ENCODE measurements around the gene PADI1.

PADI1 gene

DNA sequence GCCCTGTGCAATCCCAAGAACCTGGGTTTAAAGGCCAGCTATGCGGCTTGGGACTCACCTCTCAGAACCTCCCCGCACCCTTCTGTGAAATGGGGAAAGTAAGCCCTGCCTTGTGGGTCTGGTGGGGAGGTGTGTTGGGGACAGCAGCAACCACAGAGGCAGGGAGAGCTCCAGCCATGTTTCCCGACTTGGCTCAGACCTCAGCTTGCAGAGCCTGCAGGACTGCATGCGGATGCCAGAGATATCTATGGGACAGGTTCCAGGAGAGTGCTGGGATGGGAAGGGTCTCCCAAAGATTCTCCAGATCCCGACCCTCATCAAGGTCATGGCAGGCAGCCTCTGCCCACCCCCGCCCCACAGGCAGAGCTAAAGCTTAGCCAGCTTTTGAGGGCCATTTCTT lies 20.2 kb downstream of the PADI1 start:
- TF ChIP-seq ARNTL (CRISPR knock-in tag; IDR thresholded peaks at IDR 0.05; ENCODE audit: borderline replicate concordance, low read depth) (no peak), OSR1 (CRISPR knock-in tag; IDR thresholded peaks at IDR 0.05) (no peak), ZFP30 (CRISPR knock-in tag; IDR thresholded peaks at IDR 0.05) (no peak), PPARA (CRISPR knock-in tag; IDR thresholded peaks at IDR 0.05; ENCODE audit: borderline replicate concordance) (no peak)
- TF ChIP-seq, protein P1, sequence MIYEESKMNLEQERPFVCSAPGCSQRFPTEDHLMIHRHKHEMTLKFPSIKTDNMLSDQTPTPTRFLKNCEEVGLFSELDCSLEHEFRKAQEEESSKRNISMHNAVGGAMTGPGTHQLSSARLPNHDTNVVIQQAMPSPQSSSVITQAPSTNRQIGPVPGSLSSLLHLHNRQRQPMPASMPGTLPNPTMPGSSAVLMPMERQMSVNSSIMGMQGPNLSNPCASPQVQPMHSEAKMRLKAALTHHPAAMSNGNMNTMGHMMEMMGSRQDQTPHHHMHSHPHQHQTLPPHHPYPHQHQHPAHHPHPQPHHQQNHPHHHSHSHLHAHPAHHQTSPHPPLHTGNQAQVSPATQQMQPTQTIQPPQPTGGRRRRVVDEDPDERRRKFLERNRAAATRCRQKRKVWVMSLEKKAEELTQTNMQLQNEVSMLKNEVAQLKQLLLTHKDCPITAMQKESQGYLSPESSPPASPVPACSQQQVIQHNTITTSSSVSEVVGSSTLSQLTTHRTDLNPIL (CRISPR knock-in tag; IDR thresholded peaks at IDR 0.05; ENCODE audit: low read depth), result no peak
- ATAC-seq, result no peak

DNA sequence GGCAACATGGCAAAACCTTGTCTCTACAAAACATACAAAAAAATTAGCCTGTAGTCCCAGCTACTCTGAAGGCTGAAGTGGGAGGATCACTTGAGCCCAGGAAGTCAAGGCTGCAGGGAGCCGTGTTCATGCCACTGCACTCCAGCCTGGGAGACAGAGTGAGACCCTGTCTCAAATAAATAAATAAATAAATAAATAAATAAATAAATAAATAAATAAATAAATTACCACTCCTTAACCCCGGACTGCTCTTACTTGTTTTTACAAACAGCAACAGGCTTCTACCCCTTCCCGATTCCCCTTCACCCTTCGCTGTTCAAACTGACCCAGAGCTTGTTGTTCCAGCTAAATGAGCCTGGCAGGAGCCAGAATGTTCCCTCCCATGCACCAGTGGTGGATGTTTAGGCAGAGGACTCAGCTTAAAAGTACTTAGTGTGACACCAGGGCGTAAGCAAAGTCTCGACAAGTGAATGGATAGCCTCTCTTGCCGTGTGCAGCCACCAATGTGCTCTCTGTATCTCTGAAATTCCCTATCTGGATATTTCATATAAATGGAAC lies 22.5 kb downstream of the PADI1 start:
- no peak for ATAC-seq

DNA sequence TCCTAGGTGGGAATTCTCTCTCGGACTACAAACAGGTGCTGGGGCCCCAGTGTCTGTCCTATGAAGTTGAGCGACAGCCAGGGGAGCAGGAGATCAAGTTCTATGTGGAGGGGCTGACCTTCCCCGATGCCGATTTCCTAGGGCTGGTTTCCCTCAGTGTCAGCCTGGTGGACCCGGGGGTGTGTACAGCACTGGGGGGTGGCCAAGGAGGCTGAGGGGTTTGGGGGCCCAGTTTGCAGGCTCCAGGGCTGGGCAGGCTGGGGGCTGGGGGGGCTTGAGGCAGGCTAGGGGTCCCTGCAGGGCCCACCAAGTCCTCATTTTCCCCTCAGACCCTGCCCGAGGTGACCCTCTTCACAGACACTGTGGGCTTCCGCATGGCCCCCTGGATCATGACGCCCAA lies 23.7 kb downstream of the PADI1 start:
- ATAC-seq, result no peak
- TF ChIP-seq, protein P1 (CRISPR knock-in tag; IDR thresholded peaks at IDR 0.05; ENCODE audit: low read depth), result no peak
- TF ChIP-seq, protein P2, sequence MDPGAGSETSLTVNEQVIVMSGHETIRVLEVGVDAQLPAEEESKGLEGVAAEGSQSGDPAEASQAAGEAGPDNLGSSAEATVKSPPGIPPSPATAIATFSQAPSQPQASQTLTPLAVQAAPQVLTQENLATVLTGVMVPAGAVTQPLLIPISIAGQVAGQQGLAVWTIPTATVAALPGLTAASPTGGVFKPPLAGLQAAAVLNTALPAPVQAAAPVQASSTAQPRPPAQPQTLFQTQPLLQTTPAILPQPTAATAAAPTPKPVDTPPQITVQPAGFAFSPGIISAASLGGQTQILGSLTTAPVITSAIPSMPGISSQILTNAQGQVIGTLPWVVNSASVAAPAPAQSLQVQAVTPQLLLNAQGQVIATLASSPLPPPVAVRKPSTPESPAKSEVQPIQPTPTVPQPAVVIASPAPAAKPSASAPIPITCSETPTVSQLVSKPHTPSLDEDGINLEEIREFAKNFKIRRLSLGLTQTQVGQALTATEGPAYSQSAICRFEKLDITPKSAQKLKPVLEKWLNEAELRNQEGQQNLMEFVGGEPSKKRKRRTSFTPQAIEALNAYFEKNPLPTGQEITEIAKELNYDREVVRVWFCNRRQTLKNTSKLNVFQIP (CRISPR knock-in tag; IDR thresholded peaks at IDR 0.05; ENCODE audit: borderline replicate concordance, low read depth), result no peak
- TF ChIP-seq ZFP30 (CRISPR knock-in tag; IDR thresholded peaks at IDR 0.05), result no peak
- TF ChIP-seq ZC3H10 (CRISPR knock-in tag; IDR thresholded peaks at IDR 0.05), result no peak
- TF ChIP-seq ZFP3 (CRISPR knock-in tag; IDR thresholded peaks at IDR 0.05), result no peak
- no peak for TF ChIP-seq BACH2 (CRISPR knock-in tag; IDR thresholded peaks at IDR 0.05; ENCODE audit: borderline replicate concordance)
- TF ChIP-seq SNAI2 (CRISPR knock-in tag; IDR thresholded peaks at IDR 0.05), result no peak
- no peak for TF ChIP-seq TCF4 (CRISPR knock-in tag; IDR thresholded peaks at IDR 0.05; ENCODE audit: borderline replicate concordance)
- TF ChIP-seq TOX (CRISPR knock-in tag; IDR thresholded peaks at IDR 0.05; ENCODE audit: borderline replicate concordance), result no peak
- TF ChIP-seq CSDC2 (CRISPR knock-in tag; IDR thresholded peaks at IDR 0.05), result no peak
- no peak for TF ChIP-seq PPARA (CRISPR knock-in tag; IDR thresholded peaks at IDR 0.05; ENCODE audit: borderline replicate concordance)
- no peak for TF ChIP-seq ESRRG (CRISPR knock-in tag; IDR thresholded peaks at IDR 0.05)

More for the DNA sequence above, 22.5 kb downstream of the PADI1 start:
- TF ChIP-seq, protein P3, sequence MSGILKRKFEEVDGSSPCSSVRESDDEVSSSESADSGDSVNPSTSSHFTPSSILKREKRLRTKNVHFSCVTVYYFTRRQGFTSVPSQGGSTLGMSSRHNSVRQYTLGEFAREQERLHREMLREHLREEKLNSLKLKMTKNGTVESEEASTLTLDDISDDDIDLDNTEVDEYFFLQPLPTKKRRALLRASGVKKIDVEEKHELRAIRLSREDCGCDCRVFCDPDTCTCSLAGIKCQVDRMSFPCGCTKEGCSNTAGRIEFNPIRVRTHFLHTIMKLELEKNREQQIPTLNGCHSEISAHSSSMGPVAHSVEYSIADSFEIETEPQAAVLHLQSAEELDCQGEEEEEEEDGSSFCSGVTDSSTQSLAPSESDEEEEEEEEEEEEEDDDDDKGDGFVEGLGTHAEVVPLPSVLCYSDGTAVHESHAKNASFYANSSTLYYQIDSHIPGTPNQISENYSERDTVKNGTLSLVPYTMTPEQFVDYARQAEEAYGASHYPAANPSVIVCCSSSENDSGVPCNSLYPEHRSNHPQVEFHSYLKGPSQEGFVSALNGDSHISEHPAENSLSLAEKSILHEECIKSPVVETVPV (CRISPR knock-in tag; IDR thresholded peaks at IDR 0.05), result no peak
- TF ChIP-seq ZFP3 (CRISPR knock-in tag; IDR thresholded peaks at IDR 0.05) (no peak), RARB (CRISPR knock-in tag; IDR thresholded peaks at IDR 0.05) (no peak), GLIS3 (CRISPR knock-in tag; IDR thresholded peaks at IDR 0.05) (no peak), ZNF70 (CRISPR knock-in tag; IDR thresholded peaks at IDR 0.05) (no peak), ZNF565 (CRISPR knock-in tag; conservative IDR thresholded peaks at IDR 0.05; ENCODE audit: low read depth) (no peak), BACH2 (CRISPR knock-in tag; IDR thresholded peaks at IDR 0.05; ENCODE audit: borderline replicate concordance) (no peak), ZFP30 (CRISPR knock-in tag; IDR thresholded peaks at IDR 0.05) (no peak), ZC3H10 (CRISPR knock-in tag; IDR thresholded peaks at IDR 0.05) (no peak), ISL1 (CRISPR knock-in tag; IDR thresholded peaks at IDR 0.05) (no peak), ZNF8 (CRISPR knock-in tag; IDR thresholded peaks at IDR 0.05) (no peak), SNAI2 (CRISPR knock-in tag; IDR thresholded peaks at IDR 0.05) (no peak), CSDC2 (CRISPR knock-in tag; IDR thresholded peaks at IDR 0.05) (no peak), ESRRG (CRISPR knock-in tag; IDR thresholded peaks at IDR 0.05) (no peak), OSR1 (CRISPR knock-in tag; IDR thresholded peaks at IDR 0.05) (no peak)
- TF ChIP-seq, protein P2 (CRISPR knock-in tag; IDR thresholded peaks at IDR 0.05; ENCODE audit: borderline replicate concordance, low read depth), result no peak
- TF ChIP-seq, protein P4, sequence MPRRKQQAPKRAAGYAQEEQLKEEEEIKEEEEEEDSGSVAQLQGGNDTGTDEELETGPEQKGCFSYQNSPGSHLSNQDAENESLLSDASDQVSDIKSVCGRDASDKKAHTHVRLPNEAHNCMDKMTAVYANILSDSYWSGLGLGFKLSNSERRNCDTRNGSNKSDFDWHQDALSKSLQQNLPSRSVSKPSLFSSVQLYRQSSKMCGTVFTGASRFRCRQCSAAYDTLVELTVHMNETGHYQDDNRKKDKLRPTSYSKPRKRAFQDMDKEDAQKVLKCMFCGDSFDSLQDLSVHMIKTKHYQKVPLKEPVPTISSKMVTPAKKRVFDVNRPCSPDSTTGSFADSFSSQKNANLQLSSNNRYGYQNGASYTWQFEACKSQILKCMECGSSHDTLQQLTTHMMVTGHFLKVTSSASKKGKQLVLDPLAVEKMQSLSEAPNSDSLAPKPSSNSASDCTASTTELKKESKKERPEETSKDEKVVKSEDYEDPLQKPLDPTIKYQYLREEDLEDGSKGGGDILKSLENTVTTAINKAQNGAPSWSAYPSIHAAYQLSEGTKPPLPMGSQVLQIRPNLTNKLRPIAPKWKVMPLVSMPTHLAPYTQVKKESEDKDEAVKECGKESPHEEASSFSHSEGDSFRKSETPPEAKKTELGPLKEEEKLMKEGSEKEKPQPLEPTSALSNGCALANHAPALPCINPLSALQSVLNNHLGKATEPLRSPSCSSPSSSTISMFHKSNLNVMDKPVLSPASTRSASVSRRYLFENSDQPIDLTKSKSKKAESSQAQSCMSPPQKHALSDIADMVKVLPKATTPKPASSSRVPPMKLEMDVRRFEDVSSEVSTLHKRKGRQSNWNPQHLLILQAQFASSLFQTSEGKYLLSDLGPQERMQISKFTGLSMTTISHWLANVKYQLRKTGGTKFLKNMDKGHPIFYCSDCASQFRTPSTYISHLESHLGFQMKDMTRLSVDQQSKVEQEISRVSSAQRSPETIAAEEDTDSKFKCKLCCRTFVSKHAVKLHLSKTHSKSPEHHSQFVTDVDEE (CRISPR knock-in tag; IDR thresholded peaks at IDR 0.05), result no peak

Data from SK-N-SH treated with all-trans-retinoic acid at 6 μM for 48 hours (cell line).